HG02885 (cell line): ENCODE measurements around the gene GMDS.
"Not testable (repeated sequence)": the region's sequence is repeated elsewhere in the genome, so short reads cannot be mapped to it uniquely, and the experiment has no call there.

Experiments used
- ATAC-seq: cut with Tn5 transposase; IDR thresholded peaks from one replicate; pipeline ENCODE4 v1.9.1; 2021; ENCODE audit warnings: mild to moderate bottlenecking; ENCODE audit not compliant: unreplicated experiment, poor library complexity

Gene GMDS

DNA sequence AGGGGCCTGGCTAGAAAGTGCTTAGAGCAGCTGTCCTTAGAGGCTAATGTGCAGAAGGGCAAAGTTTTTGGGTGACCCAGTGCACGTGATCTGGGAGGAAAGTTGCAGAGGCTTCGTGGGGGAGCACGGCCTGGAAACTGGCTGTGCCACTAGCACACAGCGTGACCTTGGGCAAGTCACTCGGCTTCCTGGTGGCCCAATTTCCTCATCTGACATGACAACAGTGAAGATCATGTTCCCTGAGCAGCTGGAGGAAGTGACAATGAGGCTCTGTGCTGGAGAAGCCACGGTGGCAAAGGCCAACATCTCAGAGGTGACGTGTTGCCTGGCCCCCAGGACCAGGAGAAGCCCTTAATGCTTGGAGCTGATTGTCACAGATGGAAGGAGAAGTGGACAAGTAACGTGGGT lies 536.2 kb downstream of the GMDS start:
- ATAC-seq: no peak

GRCh38 chr6:1708820-1709219 lies 536.6 kb downstream of the GMDS start:
- no peak for ATAC-seq

- ATAC-seq: no peak
Observed at GRCh38 chr6:1708122-1708521, 537.3 kb downstream of the GMDS start.

- no peak for ATAC-seq
Observed at GRCh38 chr6:1705630-1706029, 539.8 kb downstream of the GMDS start.

GRCh38 chr6:1705183-1705582 lies 540.2 kb downstream of the GMDS start:
- ATAC-seq: no peak

- ATAC-seq: no peak
Observed at GRCh38 chr6:1704711-1705110, 540.7 kb downstream of the GMDS start.

DNA sequence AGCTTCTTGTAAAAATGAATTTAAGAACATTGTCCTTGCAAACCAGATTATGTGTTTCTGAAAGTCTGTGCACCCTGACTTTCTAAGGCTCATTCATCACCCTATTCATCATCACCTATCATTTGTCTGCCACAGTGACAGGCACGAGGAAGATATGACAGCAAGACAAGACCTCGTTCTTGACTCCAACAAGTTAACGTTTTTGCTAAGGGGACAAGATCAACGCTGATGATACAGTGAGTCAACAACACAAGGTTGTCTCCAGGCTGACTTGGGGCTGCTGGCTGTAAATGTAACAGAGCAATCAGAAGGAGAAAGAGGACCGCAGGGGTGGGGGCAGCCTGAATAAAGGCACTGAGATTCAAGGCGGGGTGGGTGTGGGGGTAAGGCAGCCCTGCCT lies 541.5 kb downstream of the GMDS start:
- no peak for ATAC-seq

GRCh38 chr6:1703091-1703855 lies 542.1 kb downstream of the GMDS start:
- no peak for ATAC-seq

GRCh38 chr6:1702580-1703051 lies 542.8 kb downstream of the GMDS start:
- no peak for ATAC-seq

DNA sequence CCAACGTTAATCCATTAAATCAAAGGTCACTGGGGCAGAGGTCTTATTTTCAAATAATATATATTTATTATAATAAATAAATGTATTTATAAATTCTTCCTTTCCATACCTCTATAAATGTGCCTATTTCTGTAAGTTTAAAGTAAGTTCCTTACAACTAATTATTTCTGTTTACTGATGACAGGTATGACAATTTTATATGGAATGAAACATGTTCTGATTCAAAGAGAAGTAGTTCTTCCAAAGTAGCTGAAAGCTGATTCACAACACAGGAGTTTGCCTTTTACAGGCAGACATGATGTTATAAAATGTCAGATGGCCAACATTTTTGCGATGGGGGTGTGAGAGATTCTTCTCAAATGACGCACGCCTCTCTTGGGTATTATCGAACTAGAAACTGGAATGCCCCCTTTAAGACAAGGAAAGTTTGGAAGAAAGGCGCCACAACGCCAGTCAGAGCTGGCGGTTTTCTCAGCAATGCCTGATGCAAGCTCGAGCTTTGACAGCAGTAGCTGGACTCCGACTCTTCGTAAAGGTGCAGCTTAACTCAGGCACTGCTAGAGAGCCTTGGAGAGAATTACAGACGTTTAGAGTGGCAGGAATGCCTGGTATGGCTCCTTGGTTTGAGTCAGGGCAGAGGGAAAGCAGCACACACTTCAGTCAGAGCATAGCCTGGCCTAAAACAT lies 543.6 kb downstream of the GMDS start:
- no peak for ATAC-seq

GRCh38 chr6:1700278-1700967 lies 545.0 kb downstream of the GMDS start:
- no peak for ATAC-seq

DNA sequence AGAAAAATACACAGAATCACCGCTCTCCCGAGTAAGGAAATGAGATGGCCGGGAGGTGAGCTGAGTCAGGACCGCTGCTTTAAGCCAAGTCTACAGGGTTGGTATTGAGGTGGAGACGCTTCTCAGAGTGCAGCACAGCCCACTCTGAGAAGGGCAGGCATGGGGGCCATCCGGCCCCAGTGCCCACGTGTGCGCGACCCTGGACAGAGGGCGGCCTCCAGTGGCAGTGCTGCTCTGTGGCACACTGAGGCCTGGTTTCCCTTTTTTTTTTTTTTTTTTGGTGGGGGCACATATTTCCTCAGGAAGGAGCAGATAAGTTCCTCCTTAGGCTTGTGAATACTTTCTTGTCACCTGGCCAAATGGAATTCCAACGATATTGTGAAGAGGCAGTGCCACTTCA lies 546.9 kb downstream of the GMDS start:
- no peak for ATAC-seq

DNA sequence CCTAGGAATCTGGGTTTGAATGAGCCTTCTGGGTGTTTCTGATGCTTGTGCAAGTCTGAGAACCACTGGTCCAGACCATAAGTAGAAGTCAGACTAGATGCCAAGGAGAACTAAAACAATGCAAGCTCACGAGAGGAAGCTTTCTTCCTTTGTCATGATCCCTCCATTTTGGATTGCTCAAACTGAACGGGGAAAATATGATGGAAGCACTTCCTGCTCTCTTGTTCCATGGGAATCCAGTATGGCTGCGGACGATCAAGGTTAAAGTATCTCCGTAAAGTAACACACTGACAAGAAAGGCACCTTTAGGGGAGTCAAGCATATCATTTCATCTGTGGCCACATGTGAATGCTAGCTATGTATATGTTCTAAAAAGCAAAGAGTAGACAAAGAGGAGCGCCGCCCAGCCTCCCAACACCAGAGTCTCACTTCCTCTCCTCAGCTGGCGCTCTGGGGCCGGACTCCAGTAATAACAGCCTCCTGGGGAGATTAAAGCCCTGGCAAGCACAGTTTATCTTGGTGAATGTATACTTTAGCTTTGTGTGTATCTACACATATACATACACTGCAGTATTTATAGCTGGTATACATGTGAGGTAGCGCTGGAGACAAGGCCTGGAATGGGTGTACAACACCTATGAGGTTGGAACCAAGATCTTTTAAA lies 547.6 kb downstream of the GMDS start:
- no peak for ATAC-seq

GRCh38 chr6:1696463-1696850 lies 548.9 kb downstream of the GMDS start:
- ATAC-seq: no peak

- ATAC-seq: no peak
Observed at GRCh38 chr6:1695546-1696462, 549.6 kb downstream of the GMDS start.

DNA sequence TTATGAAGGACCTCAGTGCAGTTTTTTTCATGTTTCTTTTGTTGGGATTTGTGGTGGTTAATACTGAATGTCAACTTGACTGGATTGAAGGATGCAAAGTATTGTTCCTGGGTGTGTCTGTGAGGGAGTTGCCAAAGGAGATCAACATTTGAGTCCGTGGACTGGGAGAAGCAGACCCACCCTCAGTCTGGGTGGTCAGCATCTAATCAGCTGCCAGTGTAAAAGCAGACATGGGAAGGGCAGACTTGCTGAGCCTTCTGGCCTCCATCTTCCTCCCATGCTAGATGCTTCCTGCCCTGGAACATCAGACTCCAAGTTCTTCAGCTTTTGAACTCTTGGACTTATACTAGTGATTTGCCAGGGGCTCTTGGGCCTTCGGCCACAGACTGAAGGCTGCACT lies 553.6 kb downstream of the GMDS start:
- not testable (repeated sequence) for ATAC-seq

DNA sequence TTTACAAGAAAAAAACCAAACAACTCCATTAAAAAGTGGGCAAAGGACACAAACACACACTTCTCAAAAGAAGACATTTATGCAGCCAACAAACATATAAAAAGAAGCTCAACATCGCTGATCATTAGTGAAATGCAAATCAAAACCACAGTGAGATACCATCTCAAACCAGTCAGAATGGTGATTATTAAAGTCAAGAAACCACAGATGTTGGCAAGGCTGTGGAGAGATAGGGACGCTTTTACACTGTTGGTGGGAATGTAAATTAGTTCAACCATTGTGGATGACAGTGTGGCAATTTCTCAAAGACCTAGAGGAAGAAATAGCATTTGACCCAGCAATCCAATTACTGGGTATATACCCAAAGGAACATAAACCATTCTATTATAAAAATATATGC lies 554.7 kb downstream of the GMDS start:
- ATAC-seq: not testable (repeated sequence)

- ATAC-seq: no peak
Observed at GRCh38 chr6:1689141-1689540, 556.3 kb downstream of the GMDS start.

- ATAC-seq: no peak
Observed at GRCh38 chr6:1688396-1688795, 557.0 kb downstream of the GMDS start.

DNA sequence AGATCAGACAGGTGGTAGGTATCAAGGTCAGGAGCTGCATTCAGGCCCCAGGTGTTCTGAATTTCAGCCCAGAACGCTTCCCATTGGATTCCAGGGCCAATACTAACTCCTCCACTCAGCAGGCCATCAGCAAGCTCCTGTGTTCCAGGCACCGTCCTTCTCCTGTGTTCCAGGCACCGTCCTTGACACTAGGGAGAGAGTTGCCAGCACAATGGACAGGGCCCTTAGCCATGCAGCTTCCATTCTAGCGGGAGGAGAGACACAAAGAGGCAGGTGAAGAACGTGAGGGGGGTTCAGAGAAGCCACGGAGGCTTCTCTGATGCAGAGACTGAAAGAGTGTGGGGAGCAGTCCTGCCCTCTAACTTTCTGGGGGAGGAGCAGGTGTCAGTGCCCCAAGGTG lies 558.0 kb downstream of the GMDS start:
- ATAC-seq: no peak
